GM18519 (cell line): ENCODE measurements around the gene PRKG2.

Experiments used
- ATAC-seq: cut with Tn5 transposase; IDR thresholded peaks from one replicate; pipeline ENCODE4 v1.9.1; 2021; ENCODE audit warnings: mild to moderate bottlenecking, moderate library complexity; ENCODE audit not compliant: unreplicated experiment, low FRiP score

The PRKG2 gene

DNA sequence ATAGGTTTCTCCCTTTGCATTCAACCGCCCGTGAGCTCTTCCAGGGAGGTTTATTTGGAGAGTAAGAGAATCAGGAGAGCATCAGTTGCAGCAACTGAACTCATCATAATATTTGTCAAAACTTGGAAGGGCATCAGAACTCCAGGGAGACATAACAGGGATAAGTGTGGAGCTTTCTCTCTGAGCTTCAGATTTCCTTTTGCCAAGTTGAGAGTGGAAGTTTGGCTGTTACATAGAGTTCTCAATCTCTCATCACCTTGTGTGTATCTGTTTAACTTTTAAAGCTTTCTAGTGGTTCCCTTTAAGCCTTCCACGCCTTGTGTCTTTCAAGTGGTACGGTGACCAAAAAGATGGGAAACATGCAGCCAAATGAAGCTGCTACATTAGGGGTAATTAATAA lies 165.7 kb downstream of the PRKG2 start:
- ATAC-seq = no peak

DNA sequence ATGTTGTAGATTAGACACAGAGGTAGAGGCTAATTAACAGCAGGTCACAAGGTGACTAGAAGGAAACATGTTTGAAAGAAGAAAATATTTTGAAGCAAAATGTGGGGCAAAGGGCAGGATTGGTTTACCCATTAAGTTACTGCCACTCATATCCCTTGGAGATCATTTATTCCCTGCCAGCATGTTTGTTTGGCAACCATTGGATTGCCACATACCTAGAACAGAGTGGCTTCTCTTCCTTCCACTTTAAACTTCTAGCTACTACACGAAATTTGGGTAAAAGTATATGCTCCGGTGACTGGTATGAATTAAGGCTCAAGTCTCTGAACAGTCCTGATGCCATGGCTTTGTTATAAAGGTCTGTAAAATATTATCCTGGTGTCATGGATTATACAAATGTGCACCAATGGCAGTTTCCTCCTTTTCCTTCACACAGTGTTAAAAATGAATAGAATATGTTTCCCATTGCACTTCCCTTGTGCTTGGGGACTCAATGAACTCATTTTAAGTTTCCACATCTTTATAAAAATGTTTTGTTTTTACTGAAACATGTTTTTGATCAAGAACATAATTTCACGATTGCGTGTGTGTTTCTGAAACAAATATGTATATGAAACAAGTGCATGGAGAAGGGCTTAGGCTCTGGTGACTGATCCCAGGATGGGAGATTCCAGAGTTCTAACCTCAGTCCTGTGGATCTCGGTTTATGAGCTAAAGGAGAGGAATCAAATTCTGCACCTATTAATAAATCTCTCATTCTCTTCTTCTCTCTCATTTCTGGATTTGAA lies 172.2 kb downstream of the PRKG2 start:
- no peak for ATAC-seq

DNA sequence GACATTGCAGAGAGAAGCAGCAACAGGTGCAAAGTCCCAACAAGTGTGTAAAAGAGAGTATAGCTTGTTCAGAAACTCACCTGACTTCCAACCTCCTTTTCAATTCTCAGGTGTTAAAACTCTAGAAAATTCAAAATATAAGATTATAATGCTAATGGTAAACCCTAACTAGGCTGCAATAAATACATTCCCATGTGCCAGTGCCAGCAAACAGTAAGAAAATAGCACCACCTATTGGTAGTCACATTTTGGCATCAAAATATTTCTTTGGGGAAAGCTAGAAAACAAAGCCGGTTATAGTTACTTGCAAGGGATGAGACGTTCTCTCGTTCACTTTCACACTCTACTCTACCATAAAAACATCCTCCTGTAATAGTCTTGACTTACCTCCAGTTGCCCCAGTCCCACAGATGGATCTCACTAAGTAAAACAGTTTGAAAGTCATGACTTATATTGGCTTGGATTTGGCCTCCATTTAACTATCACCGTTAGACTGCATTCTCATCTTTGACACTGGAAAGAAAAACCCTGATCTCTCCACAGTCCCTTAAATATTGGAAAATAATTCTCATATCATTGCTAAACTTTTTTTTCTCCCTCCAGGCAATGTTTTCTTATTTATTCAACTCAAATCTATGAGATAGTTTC lies 174.9 kb downstream of the PRKG2 start:
- ATAC-seq = no peak

DNA sequence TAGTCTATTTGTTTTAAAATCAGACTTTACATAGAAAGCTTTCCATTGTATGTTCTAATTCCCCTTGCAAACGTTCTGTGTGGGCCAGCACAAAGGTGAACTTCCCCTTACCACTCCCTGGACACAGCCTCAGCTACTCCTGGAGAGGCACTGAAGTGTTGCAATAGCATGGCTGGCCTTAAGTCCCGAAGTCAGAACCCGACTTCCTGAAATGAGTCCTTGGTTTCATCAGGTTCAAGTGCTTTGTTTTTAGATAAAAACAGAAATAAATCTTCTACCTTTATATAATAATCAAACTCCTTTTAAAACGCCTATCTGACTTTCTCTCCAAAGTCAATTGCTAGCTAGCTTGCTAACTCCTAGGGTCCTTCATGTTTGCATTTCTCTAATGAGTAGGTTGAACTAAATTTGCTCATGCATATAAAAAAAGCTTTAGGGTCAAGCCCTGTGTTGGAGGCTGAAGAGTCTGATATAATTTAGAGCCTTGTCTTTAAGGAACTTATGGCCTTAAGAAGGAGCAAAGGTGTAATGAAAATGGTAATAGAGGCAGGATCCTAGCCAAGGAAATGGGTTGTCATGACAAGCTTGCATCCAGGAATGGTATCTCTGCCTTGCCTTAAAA lies 175.6 kb downstream of the PRKG2 start:
- ATAC-seq = no peak

DNA sequence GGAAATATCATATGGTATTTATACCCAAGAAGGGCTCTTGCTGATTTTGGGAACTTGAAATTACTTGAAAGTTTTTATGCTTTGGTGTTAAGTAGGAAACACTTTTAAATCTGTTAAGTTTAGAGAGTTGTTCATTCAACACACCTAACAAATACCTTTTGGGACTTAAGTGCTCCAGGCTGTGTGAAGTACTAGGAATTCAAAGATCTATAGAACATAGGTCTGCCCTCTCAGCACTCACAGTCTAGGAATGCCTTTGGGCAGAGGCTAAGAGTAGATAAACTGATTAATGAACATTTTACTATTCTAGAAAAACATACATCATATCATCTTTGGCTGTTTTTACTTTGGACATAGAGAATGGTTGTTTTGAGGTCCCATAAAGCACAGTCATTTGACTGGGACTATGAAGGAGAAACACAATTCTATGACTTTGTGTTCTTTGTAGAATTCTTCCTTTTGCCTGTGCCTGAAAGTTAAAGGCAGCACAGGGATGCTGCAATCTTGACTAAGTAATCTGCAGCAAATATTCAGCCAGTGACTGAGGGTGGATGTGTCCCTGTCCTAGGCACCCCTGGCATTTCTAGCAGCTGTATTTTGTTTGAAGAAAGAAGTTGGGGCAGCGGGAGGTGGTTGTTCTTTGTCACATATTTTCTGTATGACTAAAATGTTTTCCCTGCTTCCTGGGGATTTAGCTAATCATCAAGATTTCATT lies 176.2 kb downstream of the PRKG2 start:
- no peak for ATAC-seq
